GM18951 (cell line): Measurements from ENCODE around the gene NIF3L1.
A peak's percentile ranks its signal among the peaks of the same experiment; 100 is the strongest.
"Not testable (repeated sequence)": the region's sequence is repeated elsewhere in the genome, so short reads cannot be mapped to it uniquely, and the experiment has no call there.

Source experiments
- POLR2A ChIP-seq: IDR thresholded peaks from 4 replicates; pipeline ENCODE4 v1.6.1; 2011; ENCODE audit warnings: mild to moderate bottlenecking; ENCODE audit not compliant: insufficient read length, insufficient read depth; ENCODE audit errors: extremely low read depth
- in situ Hi-C: fragments of 300-500 bp; cut with MboI; formaldehyde crosslinking; loops from one replicate; pipeline ENCODE4 v1.12.0; 2022; ENCODE audit warnings: low sequenced_read_pairs, mixed read lengths, inconsistent platforms; ENCODE audit not compliant: unreplicated experiment

NIF3L1 gene

DNA sequence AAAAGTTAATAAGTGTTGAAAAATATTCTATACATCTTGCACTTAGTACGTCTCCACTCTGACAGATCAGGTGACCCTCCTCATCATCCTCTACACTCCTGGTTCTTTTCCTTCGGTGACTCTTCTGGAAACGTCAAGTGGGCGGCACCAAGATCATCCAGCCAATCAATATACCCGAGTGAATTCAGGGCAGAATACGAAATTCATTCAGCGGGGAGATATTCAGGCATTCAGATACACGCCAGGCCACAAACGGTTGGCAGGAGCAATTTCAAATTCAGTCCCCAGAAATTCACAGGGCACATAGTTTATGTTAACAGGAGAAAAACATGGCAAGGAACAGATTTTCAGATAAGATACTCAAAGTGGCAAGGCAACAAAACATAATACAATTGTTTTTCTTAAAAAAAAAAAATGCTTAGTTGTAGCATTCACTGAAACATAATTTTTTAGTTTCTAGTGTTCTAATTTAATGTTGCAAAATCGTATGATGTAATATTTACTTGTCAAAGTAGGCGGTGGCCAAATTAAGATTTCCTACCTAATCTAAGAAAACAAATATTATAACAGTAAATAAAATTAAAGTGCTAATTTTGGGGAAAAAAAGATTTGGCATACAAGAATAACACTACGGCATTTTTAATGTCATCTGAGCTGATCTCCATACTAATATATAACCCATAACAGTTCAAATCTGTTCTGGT lies 28.9 kb upstream of the NIF3L1 start:
- no peak for TF ChIP-seq POLR2A
- in situ Hi-C loops, result no loop called here

DNA sequence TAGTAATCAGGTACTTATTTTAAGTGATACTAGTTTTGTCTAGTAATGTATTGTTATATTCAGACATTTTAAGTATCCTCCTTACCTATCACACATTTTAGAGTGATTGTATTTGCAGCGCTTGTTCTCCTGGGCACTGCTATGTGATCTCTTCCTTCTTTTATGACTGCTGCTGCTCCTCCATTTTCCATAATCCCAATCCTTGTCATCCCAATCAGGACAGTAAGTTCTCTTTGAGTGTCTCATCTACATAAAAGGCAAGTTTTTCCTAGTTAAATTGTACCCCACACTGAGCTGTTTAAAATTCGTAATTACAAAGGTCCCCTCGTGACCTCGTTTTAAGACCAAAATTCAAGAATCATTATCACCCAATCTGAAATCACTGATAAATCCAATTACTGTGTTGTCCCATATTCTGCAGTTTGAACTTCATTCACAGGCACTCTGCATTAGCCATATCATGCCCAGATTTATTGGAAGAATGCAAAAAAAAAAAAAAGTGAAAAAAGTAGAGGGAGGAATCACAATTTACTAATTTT lies 27.5 kb upstream of the NIF3L1 start:
- in situ Hi-C loops, result no loop called here
- TF ChIP-seq POLR2A, result no peak

DNA sequence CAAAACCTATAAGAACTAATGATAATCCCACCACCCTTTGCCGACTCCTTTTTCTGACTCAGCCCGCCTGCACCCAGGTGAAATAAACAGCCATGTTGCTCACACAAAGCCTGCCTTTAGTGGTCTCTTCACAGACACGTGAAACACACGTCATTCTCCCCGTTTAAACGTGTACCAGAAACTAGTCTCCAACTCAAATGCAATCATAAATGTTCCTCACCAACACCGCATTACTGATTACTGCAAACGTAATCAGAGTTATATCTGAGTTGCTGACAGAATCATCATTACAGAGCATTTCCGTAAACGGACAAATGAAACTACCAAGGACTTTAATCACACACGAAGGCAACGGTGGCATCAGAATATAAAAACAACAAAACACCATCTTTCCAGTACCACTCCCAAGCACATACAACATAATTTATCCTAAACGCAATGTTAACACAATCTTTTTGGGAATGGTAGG lies 26.6 kb upstream of the NIF3L1 start:
- TF ChIP-seq POLR2A, result no peak
- in situ Hi-C loops, result no loop called here

DNA sequence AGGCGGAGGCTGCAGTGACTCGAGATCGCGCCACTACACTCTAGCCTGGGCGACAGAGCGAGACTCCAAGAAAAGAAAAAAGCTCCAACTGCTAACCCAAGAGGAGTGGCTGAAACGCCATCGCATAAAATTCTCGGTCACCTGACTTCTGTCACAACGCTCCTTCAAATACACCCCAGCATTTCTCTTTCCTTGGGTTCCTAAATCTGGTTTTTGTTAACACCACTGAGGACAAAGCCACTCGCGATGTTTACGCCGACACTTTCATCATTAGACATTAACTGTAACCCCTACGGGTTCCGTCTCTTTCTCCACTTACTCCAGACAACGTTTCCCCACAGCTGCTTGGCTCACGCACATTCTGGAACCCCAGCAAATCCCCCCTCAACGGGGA lies 25.4 kb upstream of the NIF3L1 start:
- no peak for TF ChIP-seq POLR2A
- in situ Hi-C loops, result no loop called here

DNA sequence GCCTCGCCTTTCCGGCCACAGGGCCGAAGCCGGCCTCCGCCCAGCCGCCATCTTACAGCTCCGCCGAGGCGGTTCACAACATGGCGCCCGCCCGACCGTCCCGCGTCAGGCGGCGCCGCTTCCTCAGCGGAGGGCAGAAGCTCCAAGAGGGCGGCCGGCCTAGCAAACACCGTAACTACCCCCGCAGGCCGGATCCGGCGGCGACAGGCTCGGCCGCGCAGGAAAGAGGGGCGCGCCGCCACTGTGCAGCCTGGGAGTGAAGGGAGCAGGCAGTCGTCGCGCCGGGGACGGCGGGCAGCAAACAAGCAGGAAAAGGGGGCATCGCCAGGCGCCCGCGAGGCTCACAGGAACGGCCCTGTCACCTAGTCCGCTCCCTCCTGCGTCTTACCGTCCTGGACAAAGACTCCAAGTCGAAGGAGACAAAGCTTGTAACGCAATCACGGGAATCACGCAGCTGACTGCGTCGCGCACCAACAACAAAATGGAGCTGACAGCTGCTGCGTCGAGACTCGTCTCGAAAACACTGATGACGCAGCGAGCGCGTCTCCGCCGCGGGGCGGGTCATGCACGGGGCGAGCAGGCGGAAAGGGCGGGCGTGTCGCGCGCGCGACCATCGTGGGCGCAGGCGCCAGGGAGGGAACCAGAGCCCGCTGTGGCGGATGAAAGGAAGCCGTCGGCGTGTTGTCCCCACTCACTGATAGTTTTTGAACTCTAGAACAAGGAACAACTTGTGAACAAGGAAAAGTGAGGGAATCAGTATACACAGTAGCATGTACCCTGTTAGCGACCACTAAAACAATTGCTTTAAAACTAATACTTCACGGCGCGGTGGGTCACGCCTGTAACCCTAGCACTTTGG lies 24.8 kb upstream of the NIF3L1 start, which contains the start of gene CLK1:
TSS of gene CLK1 (minus strand) at position 483 of the 859 bp plus-strand sequence. CDS start 2,796 bp downstream, outside the sequence.
- in situ Hi-C loops, result no loop called here
- peak; percentile 98 for TF ChIP-seq POLR2A

DNA sequence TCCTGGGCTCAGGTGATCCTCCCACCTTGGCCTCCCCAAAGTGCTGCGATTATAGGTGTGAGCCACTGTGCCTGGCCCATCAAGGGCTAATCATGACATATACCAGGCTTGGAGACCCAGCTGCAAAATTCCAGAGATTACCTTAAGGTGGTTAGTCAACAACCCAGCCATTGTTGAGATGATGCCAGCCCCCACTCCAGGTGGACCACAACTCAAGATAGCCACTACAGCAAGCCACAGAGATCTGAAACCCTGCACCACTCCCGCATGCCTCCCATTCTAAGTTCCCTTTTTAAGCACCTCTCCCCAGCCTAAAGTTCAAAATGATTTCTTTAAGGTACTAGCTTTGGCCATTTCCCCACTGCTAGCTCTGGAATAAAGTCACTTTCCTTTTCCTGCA lies 20.2 kb upstream of the NIF3L1 start:
- no peak for TF ChIP-seq POLR2A

DNA sequence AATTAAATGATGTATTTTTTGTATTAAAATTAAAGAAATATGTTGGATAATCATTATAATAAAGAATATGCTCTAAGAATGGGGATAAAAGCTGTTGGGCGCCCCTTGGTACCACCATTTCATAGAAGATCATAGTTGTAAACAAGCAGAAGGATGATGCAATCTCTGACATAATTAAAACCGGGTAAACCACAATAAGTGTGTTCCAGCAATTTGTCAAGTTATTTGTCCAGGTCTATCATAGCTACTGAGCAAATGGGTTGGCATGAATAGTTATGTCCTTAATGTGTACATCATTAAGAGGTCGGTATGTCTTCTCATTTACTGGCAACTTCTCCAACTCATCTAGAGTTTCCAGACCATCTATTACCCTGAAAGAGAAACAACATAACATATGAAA lies 18.0 kb upstream of the NIF3L1 start:
- in situ Hi-C loops, result no loop called here
- TF ChIP-seq POLR2A, result no peak

More for the DNA sequence above, 20.2 kb upstream of the NIF3L1 start:
- in situ Hi-C loops, result no loop called here

DNA sequence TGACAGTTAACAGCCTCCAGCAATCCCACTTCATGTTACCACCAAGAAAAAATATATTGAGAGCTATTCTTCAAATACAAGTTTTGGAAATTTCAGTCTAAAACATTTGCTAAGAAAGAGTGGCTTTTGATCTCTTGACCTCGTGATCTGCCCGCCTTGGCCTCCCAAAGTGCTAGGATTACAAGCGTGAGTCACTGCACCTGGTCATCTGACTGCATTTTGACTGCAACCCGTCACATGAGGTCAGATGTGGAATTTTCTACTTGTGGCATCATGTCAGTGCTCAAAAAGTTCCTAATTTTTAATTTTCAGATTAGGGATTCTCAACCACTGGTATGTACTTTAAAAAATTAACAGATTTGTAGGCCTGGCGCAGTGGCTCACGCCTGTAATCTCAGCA lies 15.6 kb upstream of the NIF3L1 start:
- in situ Hi-C loops, result no loop called here
- TF ChIP-seq POLR2A, result no peak

DNA sequence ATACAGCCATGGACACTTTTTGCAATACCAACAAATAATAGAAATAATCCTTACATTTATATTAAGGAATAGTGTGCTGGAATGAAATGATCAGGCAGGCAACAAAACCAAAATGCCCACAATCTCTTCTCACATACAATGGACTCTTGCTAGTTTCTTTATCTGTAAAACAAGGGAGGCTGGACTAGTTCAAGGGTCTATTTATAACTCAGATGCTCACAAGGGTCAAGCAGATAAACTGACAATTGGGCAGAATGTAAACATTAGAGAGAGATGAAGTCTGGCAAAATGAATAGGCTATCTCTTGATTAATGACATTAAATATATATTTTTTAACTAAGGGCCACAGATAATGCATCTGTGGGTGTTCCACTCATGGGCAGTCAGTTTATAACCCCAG lies 11.7 kb upstream of the NIF3L1 start:
- in situ Hi-C loops, result no loop called here
- no peak for TF ChIP-seq POLR2A

DNA sequence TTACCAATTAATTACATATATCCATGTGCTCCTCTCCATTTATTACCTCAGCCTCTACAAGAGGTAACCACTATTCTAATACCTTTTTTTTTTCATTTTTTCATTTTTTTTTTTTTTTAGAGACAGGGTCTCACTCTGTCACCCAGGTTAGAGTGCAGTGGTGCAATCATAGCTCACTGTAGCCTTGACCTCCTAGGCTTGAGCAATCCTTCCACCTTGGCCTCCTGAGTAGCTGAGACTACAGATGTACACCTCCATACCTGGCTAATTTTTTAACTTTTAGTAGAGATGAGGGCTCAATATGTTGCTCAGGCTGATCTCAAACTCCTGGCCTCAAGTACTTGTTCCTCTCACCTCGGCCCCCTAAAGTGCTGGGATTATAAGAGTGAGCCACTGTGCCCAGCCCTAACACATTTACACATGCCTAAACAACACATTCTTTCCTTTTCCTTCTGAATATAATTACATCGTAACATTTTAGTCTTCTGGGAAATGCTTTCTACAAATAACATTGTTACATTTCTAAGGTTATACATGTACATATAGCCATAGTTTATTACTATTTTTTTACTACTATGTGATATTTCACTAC lies 10.8 kb upstream of the NIF3L1 start:
- TF ChIP-seq POLR2A, result no peak

DNA sequence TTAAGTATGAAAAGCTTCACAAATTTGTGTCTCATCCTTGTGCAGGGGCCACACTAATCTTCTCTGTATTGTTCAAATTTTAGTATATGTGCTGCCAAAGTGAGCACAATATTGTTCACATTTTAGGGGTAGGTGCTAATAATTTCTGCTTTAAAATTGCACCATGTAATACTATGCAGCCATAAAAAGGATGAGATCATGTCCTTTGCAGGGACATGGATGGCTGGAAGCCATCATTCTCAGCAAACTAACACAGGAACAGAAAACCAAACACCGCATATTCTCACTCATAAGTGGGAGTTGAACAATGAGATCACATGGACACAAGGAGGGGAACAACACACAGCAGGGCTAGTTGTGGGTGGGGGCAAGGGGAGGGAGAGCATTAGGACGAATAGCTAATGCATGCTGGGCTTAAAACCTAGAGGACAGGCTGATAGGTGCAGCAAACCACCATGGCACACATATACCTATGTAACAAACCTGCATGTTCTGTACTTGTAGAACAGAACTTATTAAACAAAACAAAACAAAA lies 7.4 kb upstream of the NIF3L1 start:
- in situ Hi-C loops, result not testable (repeated sequence)

More for the DNA sequence above, 10.8 kb upstream of the NIF3L1 start:
- in situ Hi-C loops, result no loop called here

DNA sequence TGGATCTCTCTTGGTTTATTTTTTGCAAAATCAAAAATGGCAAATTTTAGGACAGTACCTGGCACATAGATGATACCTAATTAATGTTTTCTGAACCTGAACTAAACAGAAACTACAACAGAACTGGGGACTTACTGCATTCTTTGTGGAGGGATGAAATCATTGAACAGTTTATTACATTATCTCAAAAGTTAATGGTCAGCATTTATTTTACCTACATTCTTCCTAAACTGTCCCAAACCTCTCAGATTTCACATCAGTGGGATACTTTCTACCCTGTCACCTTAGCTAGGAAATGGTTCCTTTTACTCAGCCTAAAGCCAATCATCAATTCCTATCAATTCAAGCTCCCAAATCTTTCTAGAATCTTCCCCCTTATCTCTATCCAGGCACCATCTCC lies 10.3 kb downstream of the NIF3L1 start:
- no peak for TF ChIP-seq POLR2A
- in situ Hi-C loops, result loop anchor here (5.0 kb wide), 1 partner anchor 268 kb away; no protein-coding TSS in a partner anchor

DNA sequence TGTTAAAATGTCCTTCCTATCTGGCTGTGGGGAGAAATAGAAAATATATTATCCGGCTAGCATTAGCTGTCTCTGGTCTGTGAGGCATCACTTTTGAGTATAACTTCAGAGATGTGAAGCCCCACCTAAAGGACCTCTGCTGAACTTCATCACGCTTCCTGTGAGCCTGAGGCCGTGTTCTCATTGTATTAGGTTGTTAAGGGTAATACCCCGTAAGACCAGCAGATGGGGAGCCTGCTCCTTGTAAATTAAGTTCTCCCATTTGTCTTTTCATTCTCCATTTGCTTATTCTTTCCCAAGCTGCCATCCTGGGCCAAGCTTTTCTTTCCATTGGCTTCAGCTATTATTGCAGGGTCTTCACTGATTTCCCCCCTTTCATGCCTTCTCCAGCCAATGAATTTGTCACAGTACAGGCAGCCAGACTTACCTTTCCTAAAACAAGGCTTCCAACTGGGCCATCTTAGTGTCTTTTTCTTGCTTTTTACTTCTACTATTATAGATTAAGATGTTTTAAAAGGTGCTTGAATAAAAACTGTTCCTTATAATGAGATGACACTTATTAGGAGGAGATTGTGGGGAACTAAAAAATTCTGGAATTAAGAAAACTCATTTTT lies 12.4 kb downstream of the NIF3L1 start:
- in situ Hi-C loops, result loop anchor here (10.0 to 25.0 kb wide), 2 partner anchors 173 to 461 kb away; partner anchors contain the start of genes FLACC1, HYCC2 and NDUFB3
- no peak for TF ChIP-seq POLR2A
